Endothelial cell of umbilical vein (primary cell): ENCODE data around the gene POU5F1. TPM values are rescaled to one million over a fixed set of nuclear protein-coding genes. Genes with fewer than 3 reads are reported as not detected.

Experiments
- BruUV-seq: library from RNA; stranded (reverse); fragments of 400-500 nt; replicated peaks from 2 replicates; lab custom pipeline; 2021; lab: Mats Ljungman, UMichigan
- CTCF ChIA-PET: fragments of 300-600, 350-600 bp; sonication (Branson Sonifier 250); formaldehyde crosslinking; loops from one replicate; lab custom pipeline; 2021; ENCODE audit warnings: antibody characterized with exemption, inconsistent platforms; lab: Charles Lee
- POLR2A ChIA-PET: fragments of 300-600, 350-600 bp; sonication (Branson Sonifier 250); formaldehyde crosslinking; loops from one replicate; lab custom pipeline; 2021; ENCODE audit warnings: antibody characterized with exemption, inconsistent platforms; lab: Charles Lee
- DNase-seq: peaks from one replicate; pipeline ENCODE4 v3.0.0-alpha.2; 2011; ENCODE audit warnings: low read depth, low spot score
- FAIRE-seq: peaks from 2 replicates; lab custom pipeline; 2011; peaks lifted over from hg19 to GRCh38; lab: Jason Lieb, UNC
- H2AFZ ChIP-seq: 2 replicates; pipeline ENCODE4 v1.6.0; 2012; ENCODE audit warnings: low read depth, low read length, control low read depth, inconsistent platforms
- H3K27ac ChIP-seq: 2 replicates; pipeline ENCODE4 v1.5.1; 2011; ENCODE audit warnings: low read depth, mild to moderate bottlenecking, control low read depth, low read length, moderate library complexity; ENCODE audit not compliant: insufficient read depth
- H3K27me3 ChIP-seq, 2 experiments: 2 replicates each; pipeline versions ENCODE4 v1.6.0 to v1.6.1; 2011; ENCODE audit warnings: low read length in 2 of 2, mixed read lengths in 1 of 2; ENCODE audit not compliant: control insufficient read depth in 2 of 2, insufficient read depth in 2 of 2
- H3K36me3 ChIP-seq, 2 experiments: 2 replicates in 1 of 2; 3 replicates in 1 of 2; pipeline ENCODE4 v1.5.1; 2011; ENCODE audit warnings: low read length in 2 of 2, mild to moderate bottlenecking in 1 of 2, moderate library complexity in 1 of 2; ENCODE audit not compliant: control insufficient read depth in 2 of 2, insufficient read depth in 2 of 2; ENCODE audit errors: extremely low read depth in 1 of 2
- H3K4me1 ChIP-seq: 3 replicates; pipeline ENCODE4 v1.5.1; 2011; ENCODE audit warnings: mild to moderate bottlenecking, low read length; ENCODE audit not compliant: control insufficient read depth, insufficient read depth; ENCODE audit errors: extremely low read depth
- H3K4me2 ChIP-seq: 2 replicates; pipeline ENCODE4 v1.6.1; 2011; ENCODE audit warnings: low read length, control low read depth, mixed read lengths; ENCODE audit not compliant: insufficient read depth
- H3K4me3 ChIP-seq, 3 experiments: fragments of 200-600 bp in 1 of 3; sonication (generic), shearing (Covaris generic) in 1 of 3; replicated peaks in 1 of 3; 2 replicates each; pipeline ENCODE4 v1.5.1; 2011 to 2016; ENCODE audit warnings: control low read depth in 3 of 3, low read length in 3 of 3, mild to moderate bottlenecking in 2 of 3, inconsistent platforms in 1 of 3, low read depth in 1 of 3, moderate library complexity in 1 of 3; ENCODE audit not compliant: insufficient read depth in 1 of 3
- H3K79me2 ChIP-seq: 2 replicates; pipeline ENCODE4 v1.6.0; 2012; ENCODE audit warnings: low read length, inconsistent platforms; ENCODE audit not compliant: control insufficient read depth, insufficient read depth
- H3K9ac ChIP-seq: replicated peaks from 2 replicates; pipeline ENCODE3; 2011; ENCODE audit warnings: low read length, control low read depth; ENCODE audit not compliant: insufficient read depth; ENCODE audit errors: extremely low read depth
- H3K9me1 ChIP-seq: replicated peaks from 3 replicates; pipeline ENCODE4 v1.6.0; 2011; ENCODE audit warnings: mild to moderate bottlenecking, low read length; ENCODE audit not compliant: control insufficient read depth, insufficient read depth; ENCODE audit errors: extremely low read depth
- H3K9me3 ChIP-seq: replicated peaks from 2 replicates; pipeline ENCODE4 v1.5.1; 2012; ENCODE audit warnings: low read length, inconsistent platforms; ENCODE audit not compliant: control insufficient read depth, insufficient read depth
- H4K20me1 ChIP-seq: replicated peaks from 2 replicates; pipeline ENCODE3; 2011; ENCODE audit warnings: mild to moderate bottlenecking, low read length; ENCODE audit not compliant: control insufficient read depth, insufficient read depth; ENCODE audit errors: extremely low read depth
- CTCF ChIP-seq, 2 donors: IDR thresholded peaks; 1 replicate in 1 of 2; 2 replicates in 1 of 2; pipeline ENCODE4 v1.5.1; 2011; ENCODE audit warnings: low read length in 2 of 2, mild to moderate bottlenecking in 2 of 2, moderate library complexity in 2 of 2, control low read depth in 1 of 2, inconsistent platforms in 1 of 2, low read depth in 1 of 2; ENCODE audit not compliant: insufficient read depth in 1 of 2; ENCODE audit errors: extremely low read depth in 1 of 2
- GATA2 ChIP-seq: IDR thresholded peaks from 2 replicates; pipeline ENCODE4 v1.7.0; 2011; ENCODE audit warnings: low read depth, mild to moderate bottlenecking, moderate library complexity, mixed read lengths, low read length; ENCODE audit not compliant: insufficient read length, insufficient read depth
- MAX ChIP-seq: IDR thresholded peaks from 2 replicates; pipeline ENCODE4 v1.6.1; 2011; ENCODE audit not compliant: insufficient read depth, insufficient read length
- MYC ChIP-seq: IDR thresholded peaks from one replicate; pipeline ENCODE4 v1.6.1; 2011; ENCODE audit warnings: mild to moderate bottlenecking, low read depth, low read length
- dilution Hi-C: fragments of 300-500 bp; cut with MboI; formaldehyde crosslinking; loops from one replicate; pipeline ENCODE4 v1.15.0; 2019; ENCODE audit warnings: low sequenced_read_pairs; ENCODE audit not compliant: extremely low pct_ligation_motif_present
- intact Hi-C: fragments of 100-400 bp; cut with micrococcal nuclease; formaldehyde crosslinking; loops from one replicate; pipeline ENCODE4 v1.10.0; 2022
- polyA plus RNA-seq, 4 experiments: library from polyadenylated mRNA; depleted of rRNA in 3 of 4; stranded (reverse) in 3 of 4; unstranded in 1 of 4; fragments of >200 nt; gene quantifications; 2 replicates each; pipeline versions ENCODE4 v1.2.1 to v1.2.3, GENCODE V29; 2011 to 2012; ENCODE audit warnings: missing spikeins in 1 of 4
- total RNA-seq: library from RNA; stranded (reverse); gene quantifications from 2 replicates; pipeline ENCODE4 v1.2.3, GENCODE V29; 2021

Gene POU5F1
- total and polyA plus RNA-seq, 2 donors (not counting 3 experiments of a cell fraction or from before 2014, with no cell fraction given), result 0.63 TPM; not detected in 1

GRCh38 chr6:31143148-31143547 is 27.3 kb downstream of the POU5F1 start:
- H3K27ac ChIP-seq, result no peak overlapping the region

More at GRCh38 chr6:31143148-31143547, 27.3 kb downstream of the POU5F1 start:
- Histone ChIP-seq H3K79me2 (no peaks in the 10 kb centered on the region), H4K20me1 (no peaks in the 10 kb centered on the region), H3K9ac (no peak overlapping the region), H2AFZ (no peak overlapping the region), H3K9me3 (no peaks in the 10 kb centered on the region), H3K9me1 (no peaks in the 10 kb centered on the region), H3K36me3 (peaks cover 0 to 8% of the 10 kb centered on the region in 2 experiments), H3K4me3 (no peak overlapping the region), H3K27me3 (no peaks in the 10 kb centered on the region), H3K4me2 (no peak overlapping the region), H3K4me1 (peaks cover 8% of the 10 kb centered on the region)
- TF ChIP-seq GATA2 (no peak), CTCF (IDR thresholded peaks at IDR 0.05; ENCODE audit: extremely low read depth in 1 of 2, insufficient read depth in 1 of 2, low read depth in 1 of 2, low read length in 2 of 2) (no peak), MYC (no peak), MAX (no peak)
- intact Hi-C loops (no loop called here), dilution Hi-C loops (no loop called here)
- DNase-seq (no peak), FAIRE-seq (no peak)
- CTCF ChIA-PET, result interaction anchor here (0.6 to 1.6 kb wide), 4 partner anchors 10 to 223 kb away, joined by 3 to 6 read pairs (median 4); no protein-coding TSS in a partner anchor
- BruUV-seq, result no TSS peak
- POLR2A ChIA-PET, result no interaction called here
